OCI-LY1 (cell line): ENCODE data around the gene AMDHD2.

Experiments used
- H2AFZ ChIP-seq: fragments of 200-600 bp; sonication (generic), shearing (Covaris generic); 2 replicates; pipeline ENCODE4 v1.6.0; 2014; ENCODE audit warnings: antibody characterized with exemption, mild to moderate bottlenecking, low read length
- H3F3A ChIP-seq: fragments of 200-600 bp; sonication (generic), shearing (Covaris generic); 2 replicates; pipeline ENCODE4 v1.6.0; 2014; ENCODE audit warnings: mild to moderate bottlenecking, antibody characterized with exemption, low read length, moderate library complexity; ENCODE audit not compliant: insufficient read depth
- H3K27ac ChIP-seq: fragments of 200-600 bp; sonication (generic); 2 replicates; pipeline ENCODE4 v1.5.1; 2014; ENCODE audit warnings: low read length, mixed run types, mild to moderate bottlenecking, low read depth; ENCODE audit not compliant: poor library complexity, severe bottlenecking
- H3K27me3 ChIP-seq: fragments of 200-600 bp; sonication (generic); 2 replicates; pipeline ENCODE4 v1.6.0; 2014; ENCODE audit warnings: antibody characterized with exemption, mild to moderate bottlenecking, low read length, moderate library complexity; ENCODE audit not compliant: insufficient read depth
- H3K36me3 ChIP-seq: fragments of 200-600 bp; sonication (generic); 2 replicates; pipeline ENCODE4 v1.6.1; 2014; ENCODE audit warnings: mild to moderate bottlenecking, antibody characterized with exemption, low read length, moderate library complexity, mixed read lengths; ENCODE audit not compliant: insufficient read depth
- H3K4me1 ChIP-seq: fragments of 200-600 bp; sonication (generic); 2 replicates; pipeline ENCODE4 v1.5.1; 2014; ENCODE audit warnings: mild to moderate bottlenecking, low read length, moderate library complexity; ENCODE audit not compliant: insufficient read depth, severe bottlenecking
- H3K4me2 ChIP-seq: fragments of 200-600 bp; sonication (generic), shearing (Covaris generic); 2 replicates; pipeline ENCODE4 v1.6.1; 2014; ENCODE audit warnings: low read length
- H3K4me3 ChIP-seq: fragments of 200-600 bp; sonication (generic); 2 replicates; pipeline ENCODE4 v1.5.1; 2014; ENCODE audit warnings: low read length, low read depth, mild to moderate bottlenecking, mixed read lengths; ENCODE audit not compliant: poor library complexity, severe bottlenecking
- H3K79me2 ChIP-seq: fragments of 200-600 bp; shearing (Covaris generic); 2 replicates; pipeline ENCODE4 v1.6.1; 2016; ENCODE audit warnings: mixed run types, low read length, mixed read lengths; ENCODE audit not compliant: insufficient read depth
- H3K9ac ChIP-seq: fragments of 200-600 bp; sonication (generic), shearing (Covaris generic); 2 replicates; pipeline ENCODE4 v1.6.1; 2014; ENCODE audit warnings: mild to moderate bottlenecking, low read length, mixed read lengths
- H3K9me2 ChIP-seq: fragments of 200-600 bp; sonication (generic), shearing (Covaris generic); 2 replicates; pipeline ENCODE4 v1.6.1; 2014; ENCODE audit warnings: low read depth, mild to moderate bottlenecking, low read length, mixed read lengths
- H3K9me3 ChIP-seq: fragments of 200-600 bp; shearing (Covaris generic); 2 replicates; pipeline ENCODE4 v1.6.1; 2014; ENCODE audit warnings: low read length, mixed read lengths
- H4K20me1 ChIP-seq: fragments of 200-600 bp; sonication (generic), shearing (Covaris generic); 2 replicates; pipeline ENCODE4 v1.6.0; 2016; ENCODE audit warnings: mild to moderate bottlenecking, low read length; ENCODE audit not compliant: insufficient read depth
- CTCF ChIP-seq: fragments of 200-600 bp; sonication (generic), shearing (Covaris generic); IDR thresholded peaks from 2 replicates; pipeline ENCODE4 v1.5.1; 2017; ENCODE audit warnings: mild to moderate bottlenecking, antibody characterized with exemption, low read length, moderate library complexity, mixed read lengths
- EZH2 ChIP-seq: fragments of 200-600 bp; sonication (generic), shearing (Covaris generic); IDR thresholded peaks from 2 replicates; pipeline ENCODE4 v1.8.0; 2017; ENCODE audit warnings: borderline replicate concordance, mixed run types, mild to moderate bottlenecking, antibody characterized with exemption, low read length, moderate library complexity, mixed read lengths

Gene AMDHD2

GRCh38 chr16:2483939-2484897, 36.0 kb upstream of the AMDHD2 start:
- H3K4me3 ChIP-seq, result no peak overlapping the region
- no peaks in the 10 kb centered on the region for H4K20me1 ChIP-seq
- no peak overlapping the region for H3K4me2 ChIP-seq
- no peaks in the 10 kb centered on the region for H3F3A ChIP-seq
- no peak overlapping the region for H2AFZ ChIP-seq
- H3K36me3 ChIP-seq, result no peaks in the 10 kb centered on the region
- peaks cover 8% of the 10 kb centered on the region for H3K4me1 ChIP-seq
- no peak overlapping the region for H3K27ac ChIP-seq
- no peak overlapping the region for H3K9ac ChIP-seq
- TF ChIP-seq CTCF (no peak), EZH2 (no peak)
- H3K9me3 ChIP-seq, result no peaks in the 10 kb centered on the region
- no peaks in the 10 kb centered on the region for H3K9me2 ChIP-seq
- no peaks in the 10 kb centered on the region; the same call in 1 of the 2 replicates for H3K27me3 ChIP-seq
- no peaks in the 10 kb centered on the region for H3K79me2 ChIP-seq

GRCh38 chr16:2484898-2485508, 35.2 kb upstream of the AMDHD2 start:
- Histone ChIP-seq H3K4me2 (no peak overlapping the region), H3K9me2 (no peaks in the 10 kb centered on the region), H3K9ac (no peak overlapping the region), H3K27ac (no peak overlapping the region), H3K79me2 (no peaks in the 10 kb centered on the region), H3K36me3 (no peaks in the 10 kb centered on the region), H2AFZ (no peak overlapping the region), H3K27me3 (no peaks in the 10 kb centered on the region; the same call in 1 of the 2 replicates), H3F3A (no peaks in the 10 kb centered on the region), H4K20me1 (no peaks in the 10 kb centered on the region), H3K4me1 (peaks cover 8% of the 10 kb centered on the region), H3K4me3 (no peak overlapping the region), H3K9me3 (no peaks in the 10 kb centered on the region)
- TF ChIP-seq EZH2 (no peak), CTCF (no peak)

GRCh38 chr16:2485811-2486507, 34.2 kb upstream of the AMDHD2 start:
- H3K79me2 ChIP-seq, result no peaks in the 10 kb centered on the region
- H3K9ac ChIP-seq, result no peak overlapping the region

More at GRCh38 chr16:2485811-2486507, 34.2 kb upstream of the AMDHD2 start:
- no peak overlapping the region for H3K4me3 ChIP-seq
- no peak overlapping the region for H2AFZ ChIP-seq
- H4K20me1 ChIP-seq, result no peaks in the 10 kb centered on the region
- H3K27ac ChIP-seq, result no peak overlapping the region
- H3F3A ChIP-seq, result no peaks in the 10 kb centered on the region
- peaks cover 8% of the 10 kb centered on the region for H3K4me1 ChIP-seq
- no peaks in the 10 kb centered on the region; the same call in 1 of the 2 replicates for H3K27me3 ChIP-seq
- no peaks in the 10 kb centered on the region for H3K9me3 ChIP-seq
- H3K9me2 ChIP-seq, result no peaks in the 10 kb centered on the region
- no peaks in the 10 kb centered on the region for H3K36me3 ChIP-seq
- TF ChIP-seq CTCF (no peak), EZH2 (no peak)
- no peak overlapping the region for H3K4me2 ChIP-seq
